ENCODE data around the gene DCXR. TPM values are rescaled to one million over a fixed set of nuclear protein-coding genes. Genes with fewer than 3 reads are reported as not detected.
"Not testable (repeated sequence)": the region's sequence is repeated elsewhere in the genome, so short reads cannot be mapped to it uniquely, and the experiment has no call there.

The DCXR gene
- total RNA-seq, 1 experiment from 2014 or later = 120 TPM

DNA sequence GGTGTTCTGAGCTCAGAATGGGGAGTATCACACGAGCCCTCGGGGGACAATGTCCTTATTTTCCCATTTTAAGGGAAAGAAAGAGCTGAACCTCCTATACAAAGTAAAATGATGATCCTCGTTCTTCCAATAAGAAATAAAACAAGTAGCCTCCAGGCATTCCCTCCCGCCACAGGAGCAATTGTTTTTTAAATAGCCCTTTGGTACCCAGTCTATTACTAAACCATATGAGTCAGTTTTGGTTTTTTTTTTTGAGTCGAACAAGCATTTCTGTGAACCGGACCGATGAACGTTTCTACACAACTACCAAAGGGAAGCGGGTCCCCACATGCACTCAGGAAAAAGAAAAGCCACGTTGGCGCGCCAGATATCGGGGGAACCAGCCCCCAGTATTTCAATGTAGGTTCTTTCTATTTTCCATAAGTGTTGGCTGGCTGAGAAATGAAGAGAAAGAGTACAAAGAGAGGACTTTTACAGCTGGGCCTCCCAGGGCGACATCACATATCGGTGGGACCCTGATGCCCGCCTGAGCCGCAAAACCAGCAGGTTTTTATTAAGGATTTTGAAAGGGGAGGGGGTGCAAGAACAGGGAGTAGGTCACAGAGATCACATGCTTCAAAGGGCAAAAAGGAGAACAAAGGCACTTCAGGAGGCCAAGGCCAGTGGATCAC is 3.8 kb upstream of the DCXR start:
- TF ChIP-seq EZH2 (IDR thresholded peaks at IDR 0.05; ENCODE audit: low read depth) (no peak), CTCF (conservative IDR thresholded peaks at IDR 0.05) (no peak)
- H3K9me3 ChIP-seq (ENCODE audit: insufficient read depth, low read depth) = no peaks in the 10 kb centered on the region
- DNase-seq = no peak
- H3K27ac ChIP-seq = no peak overlapping the region
- H3K9me2 ChIP-seq (ENCODE audit: insufficient read depth) = no peaks in the 10 kb centered on the region
- no peak overlapping the region for H3K4me2 ChIP-seq
- H3K4me3 ChIP-seq = no peak overlapping the region
- no peaks in the 10 kb centered on the region for H3K79me2 ChIP-seq (ENCODE audit: low read depth)
- no peaks in the 10 kb centered on the region for H3K27me3 ChIP-seq (ENCODE audit: insufficient read depth, low read depth)
- 0 out of 2 replicates have a peak, but pooled peaks cover 5% of the 10 kb centered on the region for H3K4me1 ChIP-seq (replicated peaks; ENCODE audit: insufficient read depth)
- no peak overlapping the region for H2AFZ ChIP-seq
- H3K36me3 ChIP-seq (ENCODE audit: low read depth) = no peaks in the 10 kb centered on the region
- intact Hi-C loops (cut with micrococcal nuclease; ENCODE audit: unreplicated experiment) = no loop called here
- peaks cover 4% of the 10 kb centered on the region; the same call in 1 of the 2 replicates for H3F3A ChIP-seq (ENCODE audit: insufficient read depth, low read depth)
- BruUV-seq (replicated peaks) = no TSS peak
- no peaks in the 10 kb centered on the region for H4K20me1 ChIP-seq (ENCODE audit: insufficient read depth)
- ChIA-PET POLR2A (ENCODE audit: unreplicated experiment) (no interaction called here), CTCF (interaction anchor here (0.6 kb wide), 1 partner anchor 62 kb away, joined by 4 read pairs; no protein-coding TSS in a partner anchor)

DNA sequence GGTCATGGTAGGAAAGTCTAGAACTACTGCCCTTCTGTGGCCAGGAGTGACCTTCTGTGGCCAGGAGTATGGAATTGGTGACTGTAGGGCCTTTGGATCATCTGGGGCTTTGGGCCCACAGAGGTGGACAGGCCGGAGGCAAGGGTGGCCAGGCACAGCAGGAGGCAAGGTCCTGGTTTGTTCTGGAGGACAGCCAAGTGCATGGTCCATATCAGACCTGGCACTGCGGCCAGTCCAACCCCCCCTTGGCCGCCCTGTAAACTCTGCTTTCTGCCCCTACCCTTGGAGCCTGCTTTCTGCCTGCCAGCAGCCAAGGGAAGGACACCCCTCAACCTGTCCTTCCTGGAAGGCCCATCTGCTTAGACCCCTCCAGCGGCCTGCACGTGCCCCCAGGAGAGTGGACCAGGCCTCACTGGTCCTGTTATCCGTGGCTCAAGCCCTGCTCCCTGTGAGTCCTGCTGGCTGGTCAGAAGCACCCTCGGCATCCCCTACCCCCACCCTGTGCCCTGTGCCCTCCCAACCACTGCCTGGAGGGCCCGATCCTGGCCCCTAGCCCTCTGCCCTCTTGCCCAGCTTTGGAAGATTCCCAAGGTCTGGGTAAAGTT is 2.3 kb upstream of the DCXR start:
- Histone ChIP-seq H2AFZ (no peak overlapping the region), H3K4me3 (no peak overlapping the region), H4K20me1 (ENCODE audit: insufficient read depth) (no peaks in the 10 kb centered on the region), H3K9me3 (ENCODE audit: insufficient read depth, low read depth) (no peaks in the 10 kb centered on the region), H3K4me2 (no peak overlapping the region), H3K4me1 (replicated peaks; ENCODE audit: insufficient read depth) (0 out of 2 replicates have a peak, but pooled peaks cover 6% of the 10 kb centered on the region), H3K9me2 (ENCODE audit: insufficient read depth) (no peaks in the 10 kb centered on the region), H3K27ac (no peak overlapping the region), H3K79me2 (ENCODE audit: low read depth) (no peaks in the 10 kb centered on the region), H3K27me3 (ENCODE audit: insufficient read depth, low read depth) (no peaks in the 10 kb centered on the region), H3K36me3 (ENCODE audit: low read depth) (no peaks in the 10 kb centered on the region), H3F3A (ENCODE audit: insufficient read depth, low read depth) (peaks cover 4% of the 10 kb centered on the region; the same call in 1 of the 2 replicates)
- DNase-seq = no peak
- BruUV-seq (replicated peaks) = no TSS peak
- CTCF ChIA-PET = no interaction called here
- TF ChIP-seq CTCF (conservative IDR thresholded peaks at IDR 0.05) = no peak
- TF ChIP-seq EZH2 (IDR thresholded peaks at IDR 0.05; ENCODE audit: low read depth) = no peak
- intact Hi-C loops (cut with micrococcal nuclease; ENCODE audit: unreplicated experiment) = loop anchor here (5.0 to 10.0 kb wide), 2 partner anchors 58 to 205 kb away; partner anchors contain the start of gene FASN
- POLR2A ChIA-PET (ENCODE audit: unreplicated experiment) = no interaction called here

- H3K4me1 ChIP-seq (replicated peaks; ENCODE audit: insufficient read depth); H4K20me1 ChIP-seq (ENCODE audit: insufficient read depth); H3F3A ChIP-seq (ENCODE audit: insufficient read depth, low read depth); POLR2A ChIA-PET (ENCODE audit: unreplicated experiment); H3K79me2 ChIP-seq (ENCODE audit: low read depth); H2AFZ ChIP-seq; H3K4me2 ChIP-seq; H3K27me3 ChIP-seq (ENCODE audit: insufficient read depth, low read depth); BruUV-seq (replicated peaks); H3K9me2 ChIP-seq (ENCODE audit: insufficient read depth); CTCF ChIA-PET; H3K36me3 ChIP-seq (ENCODE audit: low read depth); DNase-seq; H3K9me3 ChIP-seq (ENCODE audit: insufficient read depth, low read depth); H3K27ac ChIP-seq; H3K4me3 ChIP-seq: not testable (repeated sequence)
- intact Hi-C loops (cut with micrococcal nuclease; ENCODE audit: unreplicated experiment) = loop anchor here (5.0 to 10.0 kb wide), 2 partner anchors 58 to 206 kb away; partner anchors contain the start of gene FASN
Observed at GRCh38 chr17:82038796-82039409, 1.4 kb upstream of the DCXR start.
